ENCODE results near the gene ACOT7.

Gene ACOT7

DNA sequence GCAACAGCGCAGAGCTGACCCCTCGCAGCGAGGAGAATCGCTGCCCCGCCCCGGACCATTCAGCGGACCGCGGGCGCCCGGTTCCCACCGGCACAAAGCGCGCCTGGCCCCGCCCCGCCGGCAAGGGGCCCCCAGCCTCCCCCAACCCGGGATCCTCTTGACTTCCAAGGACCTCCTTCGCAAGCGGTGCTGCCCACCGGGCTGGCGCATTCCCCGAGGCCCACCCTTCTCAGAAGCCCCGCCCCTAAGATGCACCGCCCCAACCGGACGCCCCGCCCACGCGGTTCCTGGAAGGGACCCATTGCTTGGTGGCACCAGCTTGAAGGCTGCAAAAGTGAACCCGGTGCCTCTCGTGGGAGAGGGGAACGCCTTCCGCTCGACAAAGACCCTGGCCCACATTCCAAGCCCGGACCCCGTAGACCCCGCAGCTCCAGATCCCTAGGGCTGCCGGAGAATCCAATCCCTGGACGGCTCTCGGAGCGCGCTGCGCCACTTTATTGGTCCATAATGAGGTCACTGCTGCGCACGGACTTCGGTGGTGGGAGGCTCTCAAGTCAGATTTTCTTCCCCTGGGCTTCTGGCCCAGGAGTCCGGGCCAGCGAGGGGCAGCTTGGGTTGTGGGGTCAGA, 147.6 kb downstream of the ACOT7 start:
- no peak for DNase-seq

DNA sequence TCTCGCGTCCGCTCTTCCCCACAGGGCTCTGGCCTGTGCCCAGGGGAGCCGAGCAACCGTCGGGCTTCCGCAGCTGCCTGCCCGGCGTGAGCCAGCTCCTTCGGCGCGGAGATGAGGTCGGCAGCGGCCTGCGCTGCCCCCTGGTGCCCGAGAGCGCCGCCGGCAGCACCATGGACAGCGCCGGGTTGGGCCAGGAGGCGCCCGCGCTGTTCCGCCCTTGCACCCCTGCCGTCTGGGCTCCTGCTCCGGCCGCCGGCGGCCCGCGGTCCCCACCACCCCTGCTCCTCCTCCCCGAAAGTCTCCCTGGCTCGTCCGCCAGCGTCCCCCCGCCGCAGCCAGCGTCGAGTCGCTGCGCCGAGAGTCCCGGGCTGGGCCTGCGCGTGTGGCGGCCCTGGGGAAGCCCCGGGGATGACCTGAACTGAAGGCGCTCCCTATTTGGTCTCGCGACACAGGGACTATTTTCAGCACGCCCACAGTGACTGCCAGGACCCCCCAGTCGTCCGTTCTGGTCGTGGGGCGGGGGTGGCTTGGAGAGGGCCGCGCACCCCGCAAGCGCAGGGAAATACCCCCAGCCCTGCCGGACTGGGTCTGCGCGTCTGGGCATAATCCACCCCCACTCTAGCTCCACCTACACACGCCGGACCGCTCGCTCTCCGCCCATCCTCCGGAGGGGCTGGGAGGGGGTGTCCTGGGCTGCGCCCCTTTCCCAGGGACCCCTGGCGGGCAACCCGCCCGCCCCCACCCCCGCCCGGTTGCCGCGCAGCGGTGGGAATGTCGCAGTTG, 148.3 kb downstream of the ACOT7 start:
- peak; percentile 71 for DNase-seq

DNA sequence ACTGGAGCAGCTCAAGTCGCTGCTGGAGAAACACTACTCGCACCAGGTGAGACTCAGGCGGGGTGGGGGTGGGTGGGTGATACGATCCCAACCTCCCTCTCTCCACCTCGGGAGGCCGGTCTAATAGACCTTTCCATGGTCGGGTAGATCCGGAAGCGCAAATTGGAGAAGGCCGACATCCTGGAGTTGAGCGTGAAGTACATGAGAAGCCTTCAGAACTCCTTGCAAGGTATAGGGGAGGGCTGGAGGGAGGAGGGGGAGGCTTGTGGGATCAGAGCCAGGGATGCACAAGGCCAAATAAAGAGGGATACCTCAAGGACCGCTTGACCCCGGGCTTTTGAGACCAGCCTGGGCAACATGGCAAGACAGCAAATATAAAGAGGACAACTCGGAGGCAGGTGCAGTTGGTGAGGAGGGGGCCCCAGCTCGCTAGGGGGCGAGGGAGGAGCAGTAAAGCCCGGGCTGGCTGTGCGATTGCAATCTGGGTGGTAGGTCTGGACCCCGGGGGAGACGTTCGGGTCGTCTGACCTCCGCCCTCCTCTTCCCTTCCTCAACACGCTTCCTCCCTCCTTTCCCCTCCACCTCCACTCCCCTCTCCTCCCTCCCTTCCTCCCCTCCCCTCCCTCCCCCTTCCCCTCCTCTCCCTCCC, 149.0 kb downstream of the ACOT7 start:
- DNase-seq = no peak

DNA sequence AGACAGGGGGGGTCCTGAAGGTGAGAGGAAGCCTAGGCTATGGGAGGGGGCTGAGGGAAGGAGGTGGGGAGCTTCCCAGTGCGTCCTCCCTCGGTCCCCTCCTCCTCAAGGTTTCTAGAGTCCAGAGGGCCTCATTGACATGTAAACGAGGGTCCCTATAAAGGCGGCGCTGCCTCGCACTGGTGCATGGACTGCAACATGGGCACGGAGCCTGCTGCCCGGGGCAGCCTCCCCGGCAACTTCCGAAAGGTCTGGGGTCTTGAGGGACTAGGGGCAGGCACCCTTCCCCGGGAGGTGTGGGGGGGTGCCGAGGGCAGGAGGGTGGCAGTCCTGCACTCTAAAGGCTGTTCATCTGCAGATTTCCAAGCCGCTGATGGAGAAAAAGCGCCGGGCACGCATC, 149.6 kb downstream of the ACOT7 start, which contains the start of gene HES3:
TSS of gene HES3 (plus strand) at position 187 of the 400 bp plus-strand sequence. CDS start at position 374, 187 bp downstream.
- no peak for DNase-seq

GRCh38 chr1:6243053-6243834, 150.3 kb downstream of the ACOT7 start:
- DNase-seq = no peak

GRCh38 chr1:6241887-6242740, 151.5 kb downstream of the ACOT7 start:
- DNase-seq = no peak

DNA sequence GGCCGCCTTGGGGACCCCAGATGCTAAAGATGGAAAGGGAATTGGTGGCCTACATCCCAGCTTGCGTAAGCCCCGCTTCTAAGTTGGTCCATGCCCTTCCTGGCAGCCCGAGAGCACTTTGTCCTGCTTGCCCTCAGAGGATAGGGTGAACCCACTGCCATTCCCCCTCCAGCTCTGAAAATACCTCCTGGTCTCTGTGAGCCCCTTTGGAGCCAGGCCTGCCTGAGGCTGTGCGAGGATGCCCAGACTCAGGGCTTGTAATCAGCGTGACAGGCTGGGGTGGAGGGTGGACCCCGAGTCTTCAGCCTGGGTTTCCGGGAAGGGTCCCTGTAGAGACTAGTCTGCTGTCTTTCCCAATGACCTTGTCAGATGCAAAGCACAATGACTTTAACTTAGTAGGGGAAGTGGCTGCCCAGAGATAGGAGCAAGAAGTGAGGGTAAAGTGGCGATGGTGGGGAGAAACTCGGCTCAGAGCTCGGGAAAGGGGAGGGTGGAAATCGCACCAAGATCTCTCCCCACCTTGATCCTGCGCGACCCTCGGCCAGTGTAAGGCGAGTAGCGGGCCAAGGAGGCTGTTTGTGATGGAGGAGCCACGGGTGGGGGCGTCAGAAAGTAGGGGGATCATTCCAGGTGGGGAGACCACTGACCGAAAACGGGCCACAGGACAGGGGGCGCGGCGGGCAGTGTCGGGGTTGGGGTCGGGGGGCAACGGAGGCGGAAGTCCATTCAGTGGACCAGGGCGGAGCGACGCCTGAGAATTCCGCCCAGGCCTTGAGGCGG, 152.3 kb downstream of the ACOT7 start:
- DNase-seq = no peak

DNA sequence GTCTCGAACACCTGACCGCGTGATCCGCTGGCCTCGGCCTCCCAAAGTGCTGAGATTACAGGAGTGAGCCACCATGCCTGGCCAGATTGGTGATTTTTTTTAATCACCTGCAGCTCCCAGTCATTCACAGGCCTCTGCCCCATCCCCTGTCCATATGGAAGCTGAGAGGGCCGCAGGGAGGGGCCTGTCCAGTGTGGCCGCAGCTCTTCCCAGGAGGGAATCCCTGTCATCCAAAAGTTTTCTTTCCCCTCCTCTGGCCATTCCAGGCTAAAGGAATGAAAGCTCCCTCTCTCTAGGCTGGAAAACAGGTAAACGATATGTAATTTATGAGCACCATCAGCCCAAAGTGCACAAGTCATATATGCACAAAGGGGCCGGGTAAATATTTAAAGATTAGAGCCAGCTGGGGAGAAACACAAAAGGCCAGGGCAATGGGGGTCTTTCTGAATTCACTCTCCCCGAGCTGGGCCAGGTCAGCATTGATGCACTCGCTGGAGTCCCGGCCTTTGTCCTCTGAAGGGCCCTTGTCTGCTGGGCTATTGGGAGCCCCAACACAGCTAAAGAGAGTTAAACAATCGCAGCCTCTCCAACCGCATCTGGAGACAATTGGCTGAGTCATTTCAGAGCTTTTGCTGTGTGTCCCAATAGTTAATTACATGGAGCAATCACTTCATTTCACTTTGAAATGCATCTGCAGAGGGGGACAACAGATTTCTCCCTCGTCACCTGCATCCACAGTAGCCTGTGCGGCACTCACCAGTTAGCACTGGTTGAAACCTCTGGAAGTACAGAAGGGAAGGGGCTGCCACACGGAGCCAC, 153.4 kb downstream of the ACOT7 start:
- no peak for DNase-seq

DNA sequence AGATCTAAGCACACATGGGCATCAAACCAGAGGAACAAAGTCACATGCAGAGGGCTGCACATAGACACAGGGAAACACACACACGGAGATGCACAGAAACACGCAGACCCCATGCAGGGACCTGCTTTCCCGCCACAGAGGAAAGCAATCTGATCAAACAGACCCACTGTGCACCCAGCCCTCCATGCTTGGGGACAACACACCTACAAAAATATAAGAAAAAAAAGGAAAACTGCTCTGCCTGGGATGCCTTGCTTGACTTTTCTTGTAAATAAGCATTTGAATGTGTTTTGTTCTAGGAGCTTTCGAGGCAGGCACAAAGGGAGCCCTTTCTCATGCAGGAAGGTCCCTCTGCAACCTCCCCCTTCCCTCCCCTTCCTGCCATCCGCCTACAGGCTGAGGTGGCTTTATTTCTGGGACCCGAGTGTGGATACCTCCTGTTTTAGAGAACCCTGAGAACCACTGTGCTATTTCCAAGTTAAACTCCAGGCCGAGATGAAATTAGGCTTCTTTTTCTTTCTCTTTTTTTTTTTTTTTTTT, 154.3 kb downstream of the ACOT7 start:
- no peak for DNase-seq

GRCh38 chr1:6237093-6237492, 156.5 kb downstream of the ACOT7 start:
- no peak for DNase-seq

GRCh38 chr1:6235296-6235677, 158.3 kb downstream of the ACOT7 start:
- no peak for DNase-seq

DNA sequence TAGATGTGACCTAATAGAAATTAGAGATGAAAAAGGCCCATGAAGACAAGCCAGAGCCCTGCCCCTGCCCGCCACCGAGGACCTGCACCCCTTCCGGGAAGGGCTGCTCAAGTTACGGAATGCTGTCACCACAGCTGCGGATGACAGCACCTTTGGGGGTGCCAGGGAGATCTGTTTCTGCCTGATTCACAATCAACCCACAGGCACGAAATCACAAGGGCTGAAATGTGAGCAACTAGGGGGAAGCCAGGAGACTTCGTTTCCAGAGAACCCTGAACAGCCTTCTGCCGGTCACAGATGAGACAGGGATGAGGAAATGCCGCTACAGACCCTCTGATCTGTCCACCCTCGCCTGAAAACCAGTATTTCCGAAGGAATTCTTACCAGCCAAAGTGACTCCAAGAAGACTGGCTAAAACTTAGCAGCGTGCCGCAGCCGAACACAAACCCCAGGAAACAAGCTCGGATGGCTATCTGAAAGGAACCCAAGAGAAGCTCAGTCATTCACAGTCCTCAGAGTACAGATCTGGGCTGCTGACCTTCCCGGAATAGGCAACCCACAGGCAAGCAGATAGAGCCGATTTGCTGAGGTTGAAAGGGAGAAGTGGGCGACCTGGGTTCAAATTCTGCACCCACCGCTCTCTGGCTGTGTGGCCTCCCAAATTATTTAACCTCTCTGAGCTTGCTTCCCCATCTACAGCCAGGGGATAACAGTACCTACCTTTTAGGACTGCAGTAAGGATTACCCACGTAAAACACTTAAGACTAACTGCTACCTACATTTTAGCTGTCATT, 158.9 kb downstream of the ACOT7 start:
- no peak for DNase-seq

DNA sequence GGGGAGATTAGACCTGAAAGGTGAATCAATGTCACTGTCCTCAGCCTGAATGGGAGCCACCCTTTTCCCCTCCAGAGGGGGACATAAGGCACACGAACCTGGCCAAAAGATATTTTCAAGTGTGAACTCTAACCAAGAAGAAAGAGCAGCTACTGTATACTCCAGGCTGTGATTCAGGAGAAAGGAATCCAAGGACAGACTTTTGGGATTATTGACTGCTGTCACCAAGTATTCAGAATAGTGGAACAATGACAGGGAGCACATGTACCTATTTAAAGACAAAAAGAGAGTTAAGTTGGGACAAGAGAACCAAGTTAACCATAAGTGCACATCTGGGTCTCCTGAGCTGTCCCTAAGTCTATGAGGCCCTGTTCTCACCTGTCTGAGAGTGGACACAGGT, 160.2 kb downstream of the ACOT7 start:
- DNase-seq = no peak

DNA sequence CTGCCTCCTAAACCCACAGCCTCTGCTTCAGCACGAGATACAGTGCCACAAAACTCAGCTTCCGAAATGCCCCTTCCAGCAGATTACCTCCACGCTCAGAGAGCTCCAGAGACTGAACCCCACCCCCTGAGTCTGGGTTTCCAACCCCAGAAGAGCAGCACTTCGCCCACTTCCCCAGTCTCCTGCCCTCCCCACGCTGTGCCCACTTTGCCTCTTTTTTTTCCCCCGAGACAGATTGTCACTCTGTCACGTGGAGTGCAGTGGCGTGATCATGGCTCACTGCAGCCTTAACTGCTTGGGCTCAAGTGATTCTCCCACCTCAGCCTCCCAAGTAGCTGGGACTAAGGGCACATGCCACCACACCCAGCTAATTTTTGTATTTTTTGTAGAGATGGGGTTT, 167.9 kb downstream of the ACOT7 start:
- DNase-seq = no peak

GRCh38 chr1:6224718-6225117, 168.8 kb downstream of the ACOT7 start:
- no peak for DNase-seq

DNA sequence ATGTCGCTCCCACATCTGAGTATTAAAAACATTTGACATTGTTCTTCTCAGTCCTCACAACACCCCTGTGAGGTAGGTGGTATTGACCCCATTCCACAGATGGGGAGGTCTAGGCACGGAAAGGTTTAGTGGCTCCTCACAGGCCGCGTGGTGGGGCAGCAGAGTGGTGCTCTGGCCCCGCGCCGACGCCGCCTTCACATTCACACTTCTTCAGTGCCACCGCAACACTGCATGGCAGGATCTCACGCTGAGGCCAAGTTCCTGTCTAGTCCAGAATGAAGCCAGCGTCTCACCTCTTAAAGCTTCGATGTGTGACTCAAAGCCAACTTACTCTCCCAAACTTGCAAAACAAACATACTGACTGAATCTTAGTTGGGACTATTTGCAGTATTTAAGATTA, 169.9 kb downstream of the ACOT7 start:
- DNase-seq = no peak

GRCh38 chr1:6222636-6223035, 170.9 kb downstream of the ACOT7 start:
- no peak for DNase-seq

GRCh38 chr1:6221210-6221784, 172.3 kb downstream of the ACOT7 start:
- DNase-seq = no peak

DNA sequence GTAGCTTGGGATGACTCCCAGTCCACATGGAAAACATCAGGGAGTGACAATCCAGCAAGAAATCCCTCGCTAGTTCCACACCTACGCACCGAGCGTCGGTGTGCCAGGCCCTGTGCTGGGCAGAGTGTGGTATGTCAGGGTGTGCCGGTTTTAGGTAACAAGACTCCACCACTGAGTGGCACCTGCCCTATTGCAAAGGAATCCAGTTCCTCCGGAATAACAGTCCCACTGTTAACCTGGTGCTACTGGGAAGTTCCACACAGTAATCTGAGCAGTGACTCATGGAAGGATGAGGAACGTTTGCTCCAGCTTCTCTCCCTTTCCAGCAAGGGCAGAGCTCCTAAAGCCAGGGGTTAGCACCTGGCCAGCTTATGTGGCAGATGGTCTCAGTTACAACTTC, 173.3 kb downstream of the ACOT7 start:
- DNase-seq = no peak
